Testis (tissue), 3 donors: ENCODE results near the gene CDC42SE2. TPM values are rescaled to one million over a fixed set of nuclear protein-coding genes. Genes with fewer than 3 reads are reported as not detected.

ENCODE experiments used
- DNase-seq: peaks from one replicate; pipeline ENCODE4 v3.0.0-alpha.2; 2019
- H3K27ac ChIP-seq, 2 donors: fragments of 200-600 bp; sonication (generic); one replicate each; pipeline ENCODE4 v1.5.1; 2019
- H3K27me3 ChIP-seq: fragments of 200-600 bp; sonication (generic); one replicate; pipeline ENCODE4 v1.5.1; 2019
- H3K36me3 ChIP-seq: fragments of 200-600 bp; sonication (generic); one replicate; pipeline ENCODE4 v1.5.1; 2017; ENCODE audit warnings: low read depth; ENCODE audit errors: missing control alignments
- H3K4me1 ChIP-seq: fragments of 200-600 bp; sonication (generic); one replicate; pipeline ENCODE4 v1.5.1; 2019
- H3K4me3 ChIP-seq, 2 donors: fragments of 200-600 bp; sonication (generic); one replicate each; pipeline ENCODE4 v1.5.1; 2017 to 2019
- H3K9me3 ChIP-seq: fragments of 200-600 bp; sonication (generic); one replicate; pipeline ENCODE4 v1.5.1; 2017
- POLR2A ChIP-seq: fragments of 450-650 bp; IDR thresholded peaks from one replicate; pipeline ENCODE4 v1.6.1; 2017; ENCODE audit warnings: antibody characterized with exemption, mild to moderate bottlenecking, moderate library complexity
- WGBS, 2 donors: methylation state at CpG; one replicate each; pipeline ENCODE4 v1.1.5; 2018; 5-methylcytosine and 5-hydroxymethylcytosine counted together
- intact Hi-C: fragments of 100-400 bp; cut with DNase I; formaldehyde crosslinking; loops from one replicate; pipeline ENCODE4 v1.15.1; 2023; ENCODE audit warnings: low total_unique reads
- polyA plus RNA-seq: library from polyadenylated mRNA; stranded (reverse); fragments of 350-450 nt; fragmentation: Illumina TruSeq; extraction: RNeasy Lipid Tissue Mini Kit (QIAGEN cat#74804); gene quantifications from one replicate; pipeline ENCODE4 v1.2.3, GENCODE V29; 2014; ENCODE audit warnings: low read depth, low replicate concordance; ENCODE audit not compliant: insufficient read depth
- total RNA-seq, 2 donors: library from RNA; depleted of rRNA; stranded (reverse); fragments of >200 nt; gene quantifications; one replicate each; pipeline ENCODE4 v1.2.3, GENCODE V29; 2016
- TF ChIP-seq, protein P1 (sequence below), 3 experiments: fragments of 450-650 bp in 2 of 3; fragments of 200-600 bp in 1 of 3; sonication (generic) in 1 of 3; IDR thresholded peaks; one replicate each; pipeline ENCODE4 v1.5.1; 2016 to 2019; ENCODE audit warnings: antibody characterized with exemption in 3 of 3, mild to moderate bottlenecking in 2 of 3, moderate library complexity in 1 of 3

CDC42SE2 gene
- total and polyA plus RNA-seq, 3 donors from 2014 or later = 57.6 to 72.8 (median 67.1) TPM

DNA sequence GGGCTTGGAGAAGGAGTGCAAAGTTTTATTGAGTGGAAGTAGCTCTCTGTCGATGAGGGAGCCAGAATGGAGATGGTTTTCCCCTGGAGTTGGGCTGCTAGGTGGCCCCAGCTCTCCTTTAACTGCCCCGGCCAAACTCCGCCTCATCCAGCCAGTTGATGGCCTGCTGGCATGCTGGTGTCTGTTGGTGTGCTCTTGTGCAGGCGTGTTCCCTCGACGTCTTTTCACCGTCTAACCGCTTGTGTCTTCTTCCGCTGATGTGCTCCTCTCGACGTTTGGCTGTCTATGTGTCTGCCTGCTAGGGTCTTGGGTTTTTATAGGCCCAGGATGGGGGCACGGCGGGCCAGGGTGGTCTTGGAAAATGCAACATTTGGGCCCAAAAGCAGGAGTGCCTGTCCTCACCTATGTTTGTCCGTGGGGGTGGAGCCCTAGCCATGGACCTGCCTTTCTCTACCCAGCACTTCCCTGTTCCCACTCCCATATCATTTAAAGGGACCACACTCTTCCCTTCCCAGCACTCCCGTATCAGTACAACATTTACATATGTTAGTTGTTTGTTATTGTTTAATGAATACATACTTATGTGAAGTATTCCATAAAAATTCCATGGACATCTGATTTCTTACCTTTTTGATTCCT is 97.9 kb downstream of the CDC42SE2 start:
- intact Hi-C loops = no loop called here
- no peak for DNase-seq
- TF ChIP-seq, protein P1, sequence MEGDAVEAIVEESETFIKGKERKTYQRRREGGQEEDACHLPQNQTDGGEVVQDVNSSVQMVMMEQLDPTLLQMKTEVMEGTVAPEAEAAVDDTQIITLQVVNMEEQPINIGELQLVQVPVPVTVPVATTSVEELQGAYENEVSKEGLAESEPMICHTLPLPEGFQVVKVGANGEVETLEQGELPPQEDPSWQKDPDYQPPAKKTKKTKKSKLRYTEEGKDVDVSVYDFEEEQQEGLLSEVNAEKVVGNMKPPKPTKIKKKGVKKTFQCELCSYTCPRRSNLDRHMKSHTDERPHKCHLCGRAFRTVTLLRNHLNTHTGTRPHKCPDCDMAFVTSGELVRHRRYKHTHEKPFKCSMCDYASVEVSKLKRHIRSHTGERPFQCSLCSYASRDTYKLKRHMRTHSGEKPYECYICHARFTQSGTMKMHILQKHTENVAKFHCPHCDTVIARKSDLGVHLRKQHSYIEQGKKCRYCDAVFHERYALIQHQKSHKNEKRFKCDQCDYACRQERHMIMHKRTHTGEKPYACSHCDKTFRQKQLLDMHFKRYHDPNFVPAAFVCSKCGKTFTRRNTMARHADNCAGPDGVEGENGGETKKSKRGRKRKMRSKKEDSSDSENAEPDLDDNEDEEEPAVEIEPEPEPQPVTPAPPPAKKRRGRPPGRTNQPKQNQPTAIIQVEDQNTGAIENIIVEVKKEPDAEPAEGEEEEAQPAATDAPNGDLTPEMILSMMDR (IDR thresholded peaks at IDR 0.05) = no peak
- no peak for TF ChIP-seq POLR2A
- Histone ChIP-seq H3K27ac (no peak overlapping the region), H3K9me3 (no peaks in the 10 kb centered on the region), H3K36me3 (no peaks in the 10 kb centered on the region), H3K27me3 (no peaks in the 10 kb centered on the region), H3K4me3 (no peak overlapping the region), H3K4me1 (no peaks in the 10 kb centered on the region)
- 89 to 93% methylated on average over 15 of the region's 15 CpGs for WGBS, 2 donors

DNA sequence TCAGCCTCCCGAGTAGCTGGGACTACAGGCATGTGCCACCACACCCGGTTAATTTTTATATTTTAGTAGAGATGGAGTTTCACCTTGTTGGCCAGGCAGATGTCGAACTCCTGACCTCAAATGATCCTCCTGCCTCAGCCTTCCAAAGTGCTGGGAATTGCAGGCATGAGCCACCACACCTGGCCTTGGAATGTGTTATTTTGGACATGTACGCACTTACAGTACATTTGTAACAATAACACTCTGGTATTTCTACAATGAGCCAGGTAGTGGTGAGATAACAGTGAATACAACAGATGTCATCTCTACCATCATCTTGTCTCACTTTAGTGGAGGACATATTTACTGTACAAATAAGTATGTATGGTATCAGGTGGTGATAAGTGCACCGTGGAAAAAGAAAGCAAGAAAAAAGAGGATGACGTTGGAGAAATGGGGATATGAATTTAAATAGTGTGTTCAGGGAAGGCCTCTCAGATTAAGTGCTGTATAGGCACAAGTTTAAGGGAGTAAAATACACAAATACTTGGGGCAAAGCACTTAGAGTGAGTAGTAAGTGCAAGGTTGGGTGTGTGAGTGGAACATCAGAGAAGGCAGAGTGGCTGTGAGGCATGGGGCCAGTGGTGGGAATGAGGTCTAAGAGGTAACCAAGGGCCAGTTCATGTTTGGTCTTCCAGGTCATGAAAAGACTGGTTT is 100.1 kb downstream of the CDC42SE2 start:
- H3K27ac ChIP-seq = no peak overlapping the region
- H3K36me3 ChIP-seq = no peaks in the 10 kb centered on the region
- H3K27me3 ChIP-seq = no peaks in the 10 kb centered on the region
- H3K4me3 ChIP-seq = no peak overlapping the region
- intact Hi-C loops = no loop called here
- no peaks in the 10 kb centered on the region for H3K4me1 ChIP-seq
- H3K9me3 ChIP-seq = no peaks in the 10 kb centered on the region
- DNase-seq = no peak
- no peak for TF ChIP-seq POLR2A
- TF ChIP-seq, protein P1 (IDR thresholded peaks at IDR 0.05) = no peak
- WGBS, 2 donors = 86 to 87% methylated on average over 6 of the region's 6 CpGs

DNA sequence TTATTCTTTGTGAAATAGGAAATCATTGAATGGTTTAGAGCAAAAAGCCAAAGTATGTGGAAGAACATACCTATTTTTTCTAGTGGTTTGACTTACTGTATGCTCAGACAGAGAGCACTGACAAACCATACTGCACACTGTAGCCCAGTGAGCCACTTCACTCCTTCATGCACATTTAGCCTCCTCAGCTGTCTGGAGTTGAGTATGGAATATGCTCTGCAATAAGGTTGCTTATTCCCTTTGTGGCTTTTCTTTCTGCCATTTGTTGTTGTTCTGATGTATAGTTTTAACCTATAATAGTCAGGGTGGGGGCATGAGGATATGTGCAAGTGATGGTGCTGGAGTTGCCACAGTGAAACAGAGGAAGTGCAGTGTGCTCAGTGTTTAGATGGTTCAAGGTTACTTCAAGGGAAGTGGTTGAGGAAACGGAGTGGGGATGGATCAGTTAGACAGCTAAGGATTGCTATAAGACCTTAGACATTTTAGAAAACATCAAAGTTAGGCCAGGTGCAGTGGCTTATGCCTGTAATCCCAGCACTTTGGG is 100.7 kb downstream of the CDC42SE2 start:
- Histone ChIP-seq H3K9me3 (no peaks in the 10 kb centered on the region), H3K36me3 (no peaks in the 10 kb centered on the region), H3K4me1 (no peaks in the 10 kb centered on the region), H3K27ac (no peak overlapping the region), H3K27me3 (no peaks in the 10 kb centered on the region), H3K4me3 (no peak overlapping the region)
- DNase-seq = no peak
- intact Hi-C loops = no loop called here
- WGBS, 2 donors = 67 to 80% methylated on average over 1 of the region's 1 CpG
- no peak for TF ChIP-seq POLR2A
- TF ChIP-seq, protein P1 (IDR thresholded peaks at IDR 0.05) = no peak

DNA sequence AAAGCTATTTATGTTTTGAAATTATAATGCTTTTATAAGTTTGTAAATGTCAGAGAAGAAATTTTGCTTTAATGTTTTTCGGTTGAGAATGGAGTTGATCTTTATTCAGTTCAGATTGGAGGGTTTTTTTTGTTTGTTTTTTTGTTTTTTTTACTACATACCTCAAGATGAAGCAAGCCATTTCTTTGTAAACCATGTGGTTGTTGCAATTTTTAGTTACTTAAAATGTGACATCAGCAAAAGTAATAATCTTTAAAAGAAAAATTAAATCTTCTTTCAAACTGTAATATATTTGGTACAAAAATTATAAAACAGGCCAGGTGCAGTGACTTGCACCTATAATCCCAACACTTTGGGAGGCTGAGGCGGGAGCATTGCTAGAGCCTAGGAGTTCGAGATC is 102.6 kb downstream of the CDC42SE2 start:
- Histone ChIP-seq H3K9me3 (no peaks in the 10 kb centered on the region), H3K36me3 (no peaks in the 10 kb centered on the region), H3K27me3 (no peaks in the 10 kb centered on the region), H3K4me3 (no peak overlapping the region), H3K27ac (no peak overlapping the region), H3K4me1 (no peaks in the 10 kb centered on the region)
- WGBS, 2 donors = 96 to 98% methylated on average over 3 of the region's 3 CpGs
- intact Hi-C loops = no loop called here
- DNase-seq = no peak
- no peak for TF ChIP-seq POLR2A
- TF ChIP-seq, protein P1 (IDR thresholded peaks at IDR 0.05) = no peak
